ENCODE results near the gene C1QTNF12.
A peak's percentile ranks its signal among the peaks of the same experiment; 100 is the strongest.

- TF ChIP-seq POLR2A (IDR thresholded peaks at IDR 0.05) (peak; percentile 44 to 77), CTCF (IDR thresholded peaks at IDR 0.05) (no peak)
Observed at GRCh38 chr1:1231400-1232207, 14.9 kb downstream of the C1QTNF12 start, which contains the start of gene SDF4.

Measured in Peyer's patch (tissue), 4 donors.